Activated naive CD8-positive, alpha-beta T cell (primary cell): ENCODE data around the gene STK32B.

ENCODE experiments used
- H3K27ac Mint-ChIP-seq: one replicate; pipeline ENCODE4 v1.8.0; 2021; ENCODE audit warnings: mixed read lengths
- H3K27me3 Mint-ChIP-seq: one replicate; pipeline ENCODE4 v1.8.0; 2021; ENCODE audit warnings: mixed read lengths
- H3K36me3 Mint-ChIP-seq: one replicate; pipeline ENCODE4 v1.8.0; 2021; ENCODE audit warnings: mixed read lengths
- H3K4me1 Mint-ChIP-seq: one replicate; pipeline ENCODE4 v1.8.0; 2021; ENCODE audit warnings: low read depth, mixed read lengths
- H3K4me3 Mint-ChIP-seq: one replicate; pipeline ENCODE4 v1.8.0; 2021; ENCODE audit warnings: mild to moderate bottlenecking, mixed read lengths
- H3K9me3 Mint-ChIP-seq: one replicate; pipeline ENCODE4 v1.8.0; 2021; ENCODE audit warnings: low read depth, mixed read lengths

STK32B gene

GRCh38 chr4:5340991-5341451 is 289.7 kb downstream of the STK32B start:
- H3K4me1 Mint-ChIP-seq, result no peaks in the 10 kb centered on the region
- peaks cover 9% of the 10 kb centered on the region for H3K27me3 Mint-ChIP-seq
- no peak overlapping the region for H3K27ac Mint-ChIP-seq
- H3K4me3 Mint-ChIP-seq, result no peak overlapping the region
- H3K36me3 Mint-ChIP-seq, result no peaks in the 10 kb centered on the region
- peaks cover 13% of the 10 kb centered on the region for H3K9me3 Mint-ChIP-seq

- H3K4me3 Mint-ChIP-seq, result no peak overlapping the region
- H3K27ac Mint-ChIP-seq, result no peak overlapping the region
- H3K27me3 Mint-ChIP-seq, result peaks cover 8% of the 10 kb centered on the region
- H3K9me3 Mint-ChIP-seq, result peaks cover 9% of the 10 kb centered on the region
- H3K36me3 Mint-ChIP-seq, result no peaks in the 10 kb centered on the region
- H3K4me1 Mint-ChIP-seq, result no peaks in the 10 kb centered on the region
Measured at GRCh38 chr4:5341526-5341925, 290.2 kb downstream of the STK32B start.

GRCh38 chr4:5355846-5356245 is 304.6 kb downstream of the STK32B start:
- peaks cover 4% of the 10 kb centered on the region for H3K9me3 Mint-ChIP-seq
- no peaks in the 10 kb centered on the region for H3K4me1 Mint-ChIP-seq
- no peaks in the 10 kb centered on the region for H3K27me3 Mint-ChIP-seq
- H3K36me3 Mint-ChIP-seq, result no peaks in the 10 kb centered on the region
- no peak overlapping the region for H3K4me3 Mint-ChIP-seq
- H3K27ac Mint-ChIP-seq, result no peak overlapping the region

GRCh38 chr4:5357870-5358269 is 306.6 kb downstream of the STK32B start:
- Mint-ChIP-seq H3K27me3 (no peaks in the 10 kb centered on the region), H3K9me3 (peaks cover 4% of the 10 kb centered on the region), H3K4me3 (no peak overlapping the region), H3K4me1 (no peaks in the 10 kb centered on the region), H3K27ac (no peak overlapping the region), H3K36me3 (no peaks in the 10 kb centered on the region)

GRCh38 chr4:5361968-5362367 is 310.7 kb downstream of the STK32B start:
- H3K9me3 Mint-ChIP-seq, result peaks cover 4% of the 10 kb centered on the region

GRCh38 chr4:5364406-5364805 is 313.1 kb downstream of the STK32B start:
- Mint-ChIP-seq H3K36me3 (no peaks in the 10 kb centered on the region), H3K9me3 (no peaks in the 10 kb centered on the region), H3K4me3 (no peak overlapping the region), H3K4me1 (no peaks in the 10 kb centered on the region), H3K27me3 (no peaks in the 10 kb centered on the region), H3K27ac (no peak overlapping the region)

More at GRCh38 chr4:5361968-5362367, 310.7 kb downstream of the STK32B start:
- no peak overlapping the region for H3K27ac Mint-ChIP-seq
- H3K4me3 Mint-ChIP-seq, result no peak overlapping the region
- no peaks in the 10 kb centered on the region for H3K27me3 Mint-ChIP-seq
- no peaks in the 10 kb centered on the region for H3K36me3 Mint-ChIP-seq
- H3K4me1 Mint-ChIP-seq, result no peaks in the 10 kb centered on the region

GRCh38 chr4:5365071-5366008 is 314.1 kb downstream of the STK32B start:
- no peaks in the 10 kb centered on the region for H3K27me3 Mint-ChIP-seq
- H3K4me1 Mint-ChIP-seq, result no peaks in the 10 kb centered on the region
- H3K9me3 Mint-ChIP-seq, result no peaks in the 10 kb centered on the region
- H3K4me3 Mint-ChIP-seq, result no peak overlapping the region
- no peak overlapping the region for H3K27ac Mint-ChIP-seq
- no peaks in the 10 kb centered on the region for H3K36me3 Mint-ChIP-seq

GRCh38 chr4:5366009-5366386 is 314.7 kb downstream of the STK32B start:
- Mint-ChIP-seq H3K27me3 (no peaks in the 10 kb centered on the region), H3K9me3 (no peaks in the 10 kb centered on the region), H3K4me3 (no peak overlapping the region), H3K36me3 (no peaks in the 10 kb centered on the region), H3K27ac (no peak overlapping the region), H3K4me1 (no peaks in the 10 kb centered on the region)

- H3K27ac Mint-ChIP-seq, result no peak overlapping the region
- H3K36me3 Mint-ChIP-seq, result no peaks in the 10 kb centered on the region
- no peaks in the 10 kb centered on the region for H3K4me1 Mint-ChIP-seq
- no peaks in the 10 kb centered on the region for H3K9me3 Mint-ChIP-seq
- H3K27me3 Mint-ChIP-seq, result no peaks in the 10 kb centered on the region
- no peak overlapping the region for H3K4me3 Mint-ChIP-seq
Measured at GRCh38 chr4:5366421-5366820, 315.1 kb downstream of the STK32B start.

GRCh38 chr4:5368426-5368825 is 317.1 kb downstream of the STK32B start:
- H3K9me3 Mint-ChIP-seq, result no peaks in the 10 kb centered on the region
- no peak overlapping the region for H3K4me3 Mint-ChIP-seq
- no peaks in the 10 kb centered on the region for H3K4me1 Mint-ChIP-seq
- H3K36me3 Mint-ChIP-seq, result no peaks in the 10 kb centered on the region
- no peak overlapping the region for H3K27ac Mint-ChIP-seq
- H3K27me3 Mint-ChIP-seq, result no peaks in the 10 kb centered on the region

GRCh38 chr4:5370286-5370685 is 319.0 kb downstream of the STK32B start:
- Mint-ChIP-seq H3K36me3 (no peaks in the 10 kb centered on the region), H3K9me3 (peaks cover 6% of the 10 kb centered on the region), H3K27ac (no peak overlapping the region), H3K27me3 (no peaks in the 10 kb centered on the region), H3K4me1 (no peaks in the 10 kb centered on the region), H3K4me3 (no peak overlapping the region)

- Mint-ChIP-seq H3K36me3 (no peaks in the 10 kb centered on the region), H3K4me3 (no peak overlapping the region), H3K4me1 (no peaks in the 10 kb centered on the region), H3K27ac (no peak overlapping the region), H3K27me3 (no peaks in the 10 kb centered on the region), H3K9me3 (peaks cover 6% of the 10 kb centered on the region)
Measured at GRCh38 chr4:5371415-5372190, 320.3 kb downstream of the STK32B start.

- Mint-ChIP-seq H3K4me1 (no peaks in the 10 kb centered on the region), H3K36me3 (no peaks in the 10 kb centered on the region)
Measured at GRCh38 chr4:5372198-5372597, 320.9 kb downstream of the STK32B start.

GRCh38 chr4:5373327-5373726 is 322.0 kb downstream of the STK32B start:
- H3K27me3 Mint-ChIP-seq, result no peaks in the 10 kb centered on the region
- no peak overlapping the region for H3K4me3 Mint-ChIP-seq
- H3K9me3 Mint-ChIP-seq, result peaks cover 11% of the 10 kb centered on the region
- H3K36me3 Mint-ChIP-seq, result no peaks in the 10 kb centered on the region
- no peaks in the 10 kb centered on the region for H3K4me1 Mint-ChIP-seq
- H3K27ac Mint-ChIP-seq, result no peak overlapping the region

More at GRCh38 chr4:5372198-5372597, 320.9 kb downstream of the STK32B start:
- Mint-ChIP-seq H3K4me3 (no peak overlapping the region), H3K27me3 (no peaks in the 10 kb centered on the region), H3K27ac (no peak overlapping the region), H3K9me3 (peaks cover 6% of the 10 kb centered on the region)

- Mint-ChIP-seq H3K9me3 (peaks cover 11% of the 10 kb centered on the region), H3K4me3 (no peak overlapping the region), H3K36me3 (no peaks in the 10 kb centered on the region), H3K4me1 (no peaks in the 10 kb centered on the region), H3K27ac (no peak overlapping the region), H3K27me3 (no peaks in the 10 kb centered on the region)
Measured at GRCh38 chr4:5374592-5374991, 323.3 kb downstream of the STK32B start.
